ENCODE data around the gene SBNO2.

SBNO2 gene

DNA sequence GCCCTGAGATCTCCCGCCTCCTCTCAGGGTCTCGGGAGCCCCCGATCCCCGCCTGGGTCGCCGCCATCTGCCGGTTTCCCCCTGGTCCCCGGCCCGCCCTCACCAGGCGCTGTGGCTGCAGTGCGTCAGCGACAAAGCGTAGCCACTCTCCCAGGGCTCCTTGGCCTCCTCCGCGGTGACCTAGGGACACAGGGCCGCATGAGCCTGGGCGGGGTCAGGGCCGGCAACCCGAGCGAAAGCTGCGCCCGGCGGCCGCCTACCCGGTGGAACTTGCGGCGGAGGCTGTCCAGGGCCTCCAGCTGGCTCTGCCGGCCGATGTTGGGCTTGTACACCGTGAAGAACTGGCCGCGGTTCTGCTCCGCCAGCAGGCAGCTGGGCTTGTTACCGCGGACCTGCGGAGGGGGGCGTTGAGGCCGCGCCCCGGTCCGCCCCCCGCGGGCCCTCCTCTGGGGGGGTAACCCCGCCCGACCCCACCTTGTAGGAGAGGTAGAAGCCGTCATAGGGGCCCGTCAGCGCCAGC is 65.0 kb downstream of the SBNO2 start:
- H3K4me1 ChIP-seq (ENCODE audit: low read length), result no peaks in the 10 kb centered on the region
- H3K9me2 ChIP-seq (replicated peaks; ENCODE audit: insufficient read depth, low read length), result no peaks in the 10 kb centered on the region
- no peak overlapping the region for H3K9ac ChIP-seq (ENCODE audit: low read length)
- H3K36me3 ChIP-seq (replicated peaks; ENCODE audit: insufficient read depth, low read length), result no peaks in the 10 kb centered on the region
- no peak overlapping the region for H3K27ac ChIP-seq (ENCODE audit: low read length)
- peaks cover 22% of the 10 kb centered on the region for H3K79me2 ChIP-seq (ENCODE audit: low read length)
- H3F3A ChIP-seq (ENCODE audit: insufficient read depth, low read length), result 0 out of 2 replicates have a peak, but pooled peaks cover 4% of the 10 kb centered on the region
- TF ChIP-seq EZH2 (optimal IDR thresholded peaks at IDR 0.05; ENCODE audit: low read depth, low read length) (no peak), CTCF (IDR thresholded peaks at IDR 0.05; ENCODE audit: low read length) (no peak), EZH2phosphoT487 (IDR thresholded peaks at IDR 0.05; ENCODE audit: low read length) (no peak)
- H2AFZ ChIP-seq (ENCODE audit: low read length), result no peak overlapping the region
- H4K20me1 ChIP-seq (ENCODE audit: insufficient read depth, low read length), result no peaks in the 10 kb centered on the region
- no peak overlapping the region for H3K4me2 ChIP-seq (ENCODE audit: low read depth, low read length)
- H3K4me3 ChIP-seq (ENCODE audit: low read length), result no peak overlapping the region
- no peaks in the 10 kb centered on the region for H3K27me3 ChIP-seq (replicated peaks; ENCODE audit: insufficient read depth, low read length)
- H3K9me3 ChIP-seq (replicated peaks; ENCODE audit: insufficient read depth, low read length), result no peaks in the 10 kb centered on the region
- DNase-seq, result no peak

DNA sequence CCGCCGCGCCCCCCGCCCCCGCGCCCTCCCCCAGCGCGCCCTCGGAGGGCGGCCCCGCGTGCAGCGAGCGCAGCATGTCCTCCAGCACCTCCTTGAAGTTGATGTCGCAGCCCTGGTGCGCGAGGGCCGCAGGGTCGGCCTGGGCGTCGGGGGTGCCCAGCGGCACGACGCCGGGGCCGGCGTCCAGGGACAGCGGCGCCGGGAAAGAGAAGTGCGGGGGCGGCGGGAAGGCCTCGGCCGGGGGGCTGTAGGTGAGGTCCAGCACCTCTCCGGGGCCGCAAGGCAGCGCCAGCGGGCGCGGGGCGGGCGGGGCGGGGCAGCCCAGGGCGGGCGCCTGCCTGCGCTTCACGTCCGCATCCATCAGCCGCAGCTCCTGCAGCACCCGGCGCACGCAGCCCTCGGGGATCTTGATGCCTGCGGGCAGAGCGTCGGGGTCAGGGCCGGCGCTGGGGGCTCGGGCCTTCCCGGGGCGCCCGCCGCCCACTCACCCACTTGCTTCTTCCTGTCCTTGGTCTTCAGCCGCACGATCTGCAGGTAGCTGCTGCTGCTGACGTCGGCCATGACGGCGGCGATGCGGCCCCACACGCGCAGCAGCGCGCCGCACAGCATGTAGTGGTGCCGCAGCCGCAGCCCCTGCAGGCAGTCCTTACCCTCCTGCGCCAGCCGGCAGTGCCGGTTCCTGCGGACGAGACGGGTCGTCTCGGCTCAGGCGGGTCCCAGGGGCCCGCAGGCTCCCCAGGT is 65.6 kb downstream of the SBNO2 start:
- Histone ChIP-seq H3K4me1 (ENCODE audit: low read length) (no peaks in the 10 kb centered on the region), H3K79me2 (ENCODE audit: low read length) (peaks cover 22% of the 10 kb centered on the region), H3K9me2 (replicated peaks; ENCODE audit: insufficient read depth, low read length) (no peaks in the 10 kb centered on the region), H4K20me1 (ENCODE audit: insufficient read depth, low read length) (no peaks in the 10 kb centered on the region), H3K9me3 (replicated peaks; ENCODE audit: insufficient read depth, low read length) (no peaks in the 10 kb centered on the region), H2AFZ (ENCODE audit: low read length) (no peak overlapping the region), H3K27ac (ENCODE audit: low read length) (no peak overlapping the region), H3K4me2 (ENCODE audit: low read depth, low read length) (no peak overlapping the region), H3K9ac (ENCODE audit: low read length) (no peak overlapping the region), H3K36me3 (replicated peaks; ENCODE audit: insufficient read depth, low read length) (no peaks in the 10 kb centered on the region), H3K4me3 (ENCODE audit: low read length) (no peak overlapping the region), H3F3A (ENCODE audit: insufficient read depth, low read length) (0 out of 2 replicates have a peak, but pooled peaks cover 7% of the 10 kb centered on the region), H3K27me3 (replicated peaks; ENCODE audit: insufficient read depth, low read length) (no peaks in the 10 kb centered on the region)
- no peak for TF ChIP-seq CTCF (IDR thresholded peaks at IDR 0.05; ENCODE audit: low read length)
- no peak for TF ChIP-seq EZH2phosphoT487 (IDR thresholded peaks at IDR 0.05; ENCODE audit: low read length)
- no peak for TF ChIP-seq EZH2 (optimal IDR thresholded peaks at IDR 0.05; ENCODE audit: low read depth, low read length)
- DNase-seq, result no peak

GRCh38 chr19:1107661-1108261 is 66.3 kb downstream of the SBNO2 start:
- no peak for TF ChIP-seq EZH2phosphoT487 (IDR thresholded peaks at IDR 0.05; ENCODE audit: low read length)
- no peak for TF ChIP-seq EZH2 (optimal IDR thresholded peaks at IDR 0.05; ENCODE audit: low read depth, low read length)
- no peak for TF ChIP-seq CTCF (IDR thresholded peaks at IDR 0.05; ENCODE audit: low read length)
- no peaks in the 10 kb centered on the region for H3K9me3 ChIP-seq (replicated peaks; ENCODE audit: insufficient read depth, low read length)
- H3K27ac ChIP-seq (ENCODE audit: low read length), result no peak overlapping the region
- H3K4me1 ChIP-seq (ENCODE audit: low read length), result peaks cover 3% of the 10 kb centered on the region; the same call in 1 of the 2 replicates
- H4K20me1 ChIP-seq (ENCODE audit: insufficient read depth, low read length), result no peaks in the 10 kb centered on the region
- DNase-seq, result no peak
- peaks cover 7% of the 10 kb centered on the region; the same call in 1 of the 2 replicates for H3F3A ChIP-seq (ENCODE audit: insufficient read depth, low read length)
- peaks cover 22% of the 10 kb centered on the region for H3K79me2 ChIP-seq (ENCODE audit: low read length)
- H2AFZ ChIP-seq (ENCODE audit: low read length), result no peak overlapping the region
- no peak overlapping the region for H3K9ac ChIP-seq (ENCODE audit: low read length)
- no peaks in the 10 kb centered on the region for H3K9me2 ChIP-seq (replicated peaks; ENCODE audit: insufficient read depth, low read length)
- no peak overlapping the region for H3K4me2 ChIP-seq (ENCODE audit: low read depth, low read length)
- no peaks in the 10 kb centered on the region for H3K36me3 ChIP-seq (replicated peaks; ENCODE audit: insufficient read depth, low read length)
- no peaks in the 10 kb centered on the region for H3K27me3 ChIP-seq (replicated peaks; ENCODE audit: insufficient read depth, low read length)
- H3K4me3 ChIP-seq (ENCODE audit: low read length), result no peak overlapping the region
